Measurements from ENCODE around the gene CNTN5.
A peak's percentile ranks its signal among the peaks of the same experiment; 100 is the strongest.

CNTN5 gene

DNA sequence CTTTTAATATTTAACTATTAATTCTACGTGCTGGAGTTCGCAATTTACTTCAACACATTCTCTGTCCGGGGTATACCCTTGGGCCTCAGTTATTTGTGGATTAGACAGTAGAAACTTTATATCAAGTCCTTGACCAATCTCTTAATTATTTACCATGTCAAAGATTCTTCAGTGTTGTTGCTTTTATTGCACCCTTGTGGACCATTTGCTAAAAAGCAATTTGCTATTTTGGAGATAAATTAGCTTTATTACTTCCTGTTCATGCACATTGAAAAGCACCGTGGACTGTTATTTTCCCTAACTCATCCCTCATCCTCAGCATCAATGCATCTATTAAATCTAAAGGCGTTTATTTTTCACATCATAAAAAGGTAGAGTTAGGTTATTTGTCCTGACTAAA lies 609.9 kb downstream of the CNTN5 start:
- no peak for DNase-seq (ENCODE audit: low spot score)

DNA sequence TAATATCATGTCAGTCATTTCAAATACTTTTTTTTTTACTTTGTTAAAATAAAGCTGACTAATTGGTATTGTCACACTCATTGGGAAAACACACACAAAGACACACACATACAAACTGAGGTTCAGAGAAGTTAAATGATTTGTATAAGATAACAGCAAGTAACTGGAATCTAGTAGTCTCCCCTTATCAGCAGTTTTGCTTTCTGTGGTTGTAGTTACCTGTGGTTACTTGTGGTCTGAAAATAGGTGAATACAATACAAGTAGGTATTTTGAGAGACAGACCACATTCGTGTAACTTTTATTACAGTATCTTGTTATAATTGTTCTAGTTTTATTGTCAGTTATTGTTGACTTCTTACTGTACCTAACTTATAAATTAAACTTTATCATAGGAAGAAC lies 610.9 kb downstream of the CNTN5 start:
- DNase-seq (ENCODE audit: low spot score), result no peak

DNA sequence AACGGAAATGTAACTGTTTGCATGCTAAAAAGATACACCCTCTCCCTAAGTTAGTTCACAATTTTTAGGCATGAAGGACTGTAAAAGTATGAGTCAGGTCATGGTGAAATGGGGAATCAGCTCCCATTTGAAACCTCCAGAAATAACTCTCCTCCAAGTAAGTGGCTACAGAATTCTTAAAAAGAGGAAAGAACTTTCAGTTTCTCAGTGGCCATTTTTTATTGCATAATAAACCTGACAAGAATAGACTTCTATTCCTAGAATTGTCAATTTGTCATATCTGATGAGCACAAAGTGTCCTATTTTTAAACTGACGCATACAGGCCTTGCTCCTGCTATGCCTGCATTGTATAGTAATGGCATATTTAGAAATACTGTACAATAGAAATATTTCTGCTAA lies 612.2 kb downstream of the CNTN5 start:
- no peak for DNase-seq (ENCODE audit: low spot score)

DNA sequence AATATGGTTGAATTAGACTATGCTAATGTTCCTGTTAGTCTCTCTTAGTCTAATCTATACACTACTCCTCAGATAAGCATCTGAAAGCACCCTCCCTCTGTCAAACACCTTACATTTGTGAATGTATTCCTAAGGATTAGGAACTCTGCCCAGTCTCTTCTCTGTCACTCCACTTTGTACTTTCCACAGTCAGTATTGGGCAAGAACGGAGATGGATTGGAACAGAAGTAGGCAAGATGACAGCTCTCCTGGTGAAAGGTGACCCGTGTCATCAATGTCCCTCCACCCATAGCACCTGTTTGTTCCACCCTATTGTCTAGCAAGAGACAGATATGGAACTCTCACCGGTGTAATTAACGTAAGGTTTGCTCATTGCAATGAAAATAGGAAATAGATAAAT lies 613.8 kb downstream of the CNTN5 start:
- DNase-seq (ENCODE audit: low spot score), result no peak

GRCh38 chr11:99638073-99638553 lies 617.4 kb downstream of the CNTN5 start:
- no peak for DNase-seq (ENCODE audit: low spot score)

DNA sequence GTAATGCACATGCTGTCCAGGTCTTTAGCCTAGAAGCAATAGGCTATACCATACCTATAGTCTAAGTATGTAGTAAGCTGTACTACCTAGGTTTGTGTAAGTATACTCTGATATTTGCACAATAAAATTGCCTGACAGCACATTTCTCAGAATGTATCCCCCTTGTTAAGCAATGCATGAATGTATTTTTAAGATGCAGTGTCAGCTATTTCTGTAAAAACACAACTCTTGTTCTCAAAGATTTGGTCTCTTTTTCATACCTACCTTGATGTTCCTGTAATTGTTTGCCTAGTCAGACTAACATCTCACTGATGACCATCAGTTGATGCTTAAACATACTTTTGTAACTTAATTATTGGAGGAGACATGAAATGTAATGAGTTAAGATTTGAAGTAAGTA lies 619.9 kb downstream of the CNTN5 start:
- no peak for DNase-seq (ENCODE audit: low spot score)

DNA sequence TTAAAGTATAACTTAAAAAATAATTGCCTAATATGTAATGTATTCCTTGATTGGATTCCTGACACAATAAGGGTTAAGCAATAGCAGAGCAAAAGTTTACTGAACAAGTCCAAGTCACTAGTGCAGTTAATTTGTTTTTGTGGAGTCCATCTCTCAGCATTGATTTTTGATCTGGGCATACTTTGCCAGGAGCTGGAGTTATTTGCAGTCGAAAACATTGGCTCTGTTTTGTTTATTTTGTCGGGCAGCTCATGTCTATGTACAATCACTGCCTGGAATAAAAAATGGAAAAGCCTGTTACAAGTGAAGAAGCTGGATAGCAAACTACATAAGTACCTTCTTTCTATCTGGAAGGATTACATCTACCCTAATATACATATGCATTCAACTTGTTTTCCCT lies 625.2 kb downstream of the CNTN5 start:
- no peak for DNase-seq (ENCODE audit: low spot score)

DNA sequence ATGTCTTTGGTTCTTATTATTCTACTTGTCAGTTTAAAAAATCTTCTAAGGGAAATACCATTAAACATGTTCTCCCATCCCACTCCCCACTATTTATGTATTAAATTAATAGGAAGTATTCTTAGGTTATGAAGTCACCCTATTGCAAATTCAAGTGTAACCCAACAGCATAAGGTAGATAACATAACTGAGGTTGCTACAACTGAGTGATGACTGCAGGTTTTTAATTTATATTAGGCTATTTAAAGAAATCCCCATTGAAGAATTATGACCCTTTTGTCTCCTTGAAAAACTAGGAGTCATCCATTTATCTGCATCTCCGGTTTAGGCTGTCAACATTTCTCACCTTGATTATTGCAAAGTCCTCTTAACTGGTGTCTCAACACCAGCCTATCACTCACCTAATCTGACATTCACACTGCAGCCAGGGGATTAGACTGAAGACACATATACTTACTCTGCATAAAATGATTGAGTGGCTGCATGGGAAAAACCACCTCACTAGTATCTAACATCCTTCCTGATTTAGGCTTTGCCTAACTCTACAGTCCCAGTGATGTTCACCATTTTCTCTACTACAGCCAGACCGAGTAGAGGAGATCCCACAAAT lies 649.4 kb downstream of the CNTN5 start:
- DNase-seq (ENCODE audit: low spot score), result no peak

- DNase-seq (ENCODE audit: low spot score), result no peak
Measured at GRCh38 chr11:99671808-99672409, 651.2 kb downstream of the CNTN5 start.

DNA sequence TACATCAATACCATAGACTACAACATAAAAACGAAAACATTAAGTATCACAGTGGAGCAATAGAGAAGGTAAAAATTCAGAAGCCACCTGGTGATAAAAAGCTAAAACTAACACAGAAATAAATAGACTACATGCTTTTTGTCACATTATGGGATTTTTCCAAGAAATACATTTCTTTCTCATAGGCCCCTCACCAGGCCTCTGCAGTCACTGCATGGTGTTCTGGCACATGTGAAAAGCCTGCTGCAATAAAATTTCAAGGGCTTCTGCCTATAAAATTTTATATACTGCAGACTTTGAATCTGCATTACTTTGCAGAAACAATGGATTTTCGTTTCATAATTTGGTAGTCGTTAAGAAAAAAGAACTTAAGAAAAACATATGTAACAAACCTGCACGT lies 655.5 kb downstream of the CNTN5 start:
- no peak for DNase-seq (ENCODE audit: low spot score)

DNA sequence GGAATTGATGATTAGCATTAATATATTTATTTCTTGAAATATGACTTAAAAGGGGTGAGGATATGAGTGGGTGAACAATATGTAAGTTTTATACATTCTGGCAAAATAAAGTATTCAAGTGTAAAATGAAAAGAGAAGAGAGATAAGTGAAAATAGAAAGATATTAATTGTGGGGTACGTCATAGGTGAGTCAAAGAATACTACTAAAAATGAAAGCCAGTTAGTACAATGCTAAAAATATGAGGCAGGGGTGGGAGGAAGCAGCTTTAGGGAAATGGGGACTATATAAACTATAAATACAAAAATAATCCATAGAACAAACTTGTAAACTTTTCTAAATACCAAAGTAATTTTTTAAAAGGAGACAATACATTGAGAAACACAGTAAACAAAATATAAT lies 661.4 kb downstream of the CNTN5 start:
- DNase-seq (ENCODE audit: low spot score), result no peak

DNA sequence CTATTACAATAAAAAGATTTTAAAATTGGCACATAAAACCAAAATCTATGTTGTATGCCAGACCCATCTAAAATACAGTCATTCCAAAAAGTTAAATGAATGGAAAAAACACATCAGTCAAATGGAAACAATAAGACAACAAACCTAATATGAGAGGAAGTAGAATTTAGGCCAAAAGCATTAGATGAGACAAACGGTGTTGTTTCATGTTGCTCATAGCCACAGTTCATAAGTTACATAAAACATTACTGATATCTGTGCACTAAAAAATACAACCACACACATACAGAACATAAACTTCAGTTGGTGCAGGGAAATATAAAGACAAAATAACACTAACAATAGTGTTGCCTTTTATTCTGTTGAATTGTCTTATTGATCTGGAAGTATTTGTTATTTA lies 661.9 kb downstream of the CNTN5 start:
- DNase-seq (ENCODE audit: low spot score), result no peak

DNA sequence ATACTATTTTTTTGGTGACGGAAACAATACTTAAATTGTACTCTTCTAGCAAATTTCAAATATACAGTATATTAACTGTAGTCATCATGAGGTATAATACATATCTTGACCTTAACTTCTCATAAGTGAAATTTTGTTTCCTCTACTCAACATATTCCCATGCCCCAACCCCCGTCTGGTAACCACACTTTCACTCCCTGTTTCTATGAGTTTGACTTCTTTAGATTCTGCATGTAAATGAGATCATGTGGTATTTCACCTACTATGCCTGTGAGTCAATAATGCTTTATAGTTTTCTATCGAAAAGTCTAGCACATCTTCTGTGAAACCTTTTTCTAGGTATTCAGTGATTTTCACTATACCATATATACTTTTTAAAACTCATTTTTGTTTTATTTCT lies 663.2 kb downstream of the CNTN5 start:
- DNase-seq (ENCODE audit: low spot score), result no peak

GRCh38 chr11:99686838-99687237 lies 666.1 kb downstream of the CNTN5 start:
- no peak for DNase-seq (ENCODE audit: low spot score)

DNA sequence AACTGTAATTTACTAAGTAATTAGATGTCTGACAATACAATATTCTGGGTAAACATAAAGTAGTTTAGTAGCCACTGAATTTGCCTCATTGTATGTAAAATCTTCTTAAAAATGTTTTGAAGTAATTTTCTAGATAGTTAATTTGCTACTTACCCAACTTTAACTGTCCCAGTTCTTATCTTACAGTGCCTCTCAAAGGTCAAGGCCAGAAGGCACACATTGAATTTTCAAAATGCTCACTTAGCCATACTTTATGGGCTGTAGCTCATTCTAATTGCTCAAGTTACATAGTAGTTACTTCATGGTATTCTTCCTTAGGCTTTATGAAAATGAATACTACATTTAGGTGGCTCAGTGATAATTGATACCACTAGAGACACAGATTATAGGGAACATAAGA lies 666.6 kb downstream of the CNTN5 start:
- no peak for DNase-seq (ENCODE audit: low spot score)

DNA sequence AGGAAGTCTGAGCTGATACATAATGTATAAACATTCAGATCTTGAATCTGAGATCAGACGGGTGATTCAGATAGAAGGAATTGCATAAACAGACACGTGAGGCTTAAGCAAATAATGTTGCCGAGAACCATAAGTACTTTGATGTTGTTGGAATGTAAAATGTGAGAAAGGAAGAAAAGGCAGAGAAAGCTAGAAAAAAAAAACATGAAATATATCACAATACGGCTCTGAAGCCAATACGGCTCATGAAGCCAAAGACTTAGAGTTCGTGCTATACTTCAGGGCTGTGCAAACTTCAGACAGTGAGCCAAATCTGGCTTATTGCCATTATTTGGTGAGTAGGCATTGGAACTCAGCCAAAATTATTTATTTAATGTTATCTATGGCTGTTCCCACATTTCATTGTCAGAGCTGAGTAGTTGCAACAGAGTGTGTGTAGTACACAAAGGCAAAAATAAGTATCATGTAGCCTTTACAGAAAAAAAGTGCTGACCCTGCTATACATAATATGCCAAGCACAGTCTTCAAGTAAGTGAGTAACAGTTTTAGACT lies 673.3 kb downstream of the CNTN5 start:
- DNase-seq (ENCODE audit: low spot score), result no peak

DNA sequence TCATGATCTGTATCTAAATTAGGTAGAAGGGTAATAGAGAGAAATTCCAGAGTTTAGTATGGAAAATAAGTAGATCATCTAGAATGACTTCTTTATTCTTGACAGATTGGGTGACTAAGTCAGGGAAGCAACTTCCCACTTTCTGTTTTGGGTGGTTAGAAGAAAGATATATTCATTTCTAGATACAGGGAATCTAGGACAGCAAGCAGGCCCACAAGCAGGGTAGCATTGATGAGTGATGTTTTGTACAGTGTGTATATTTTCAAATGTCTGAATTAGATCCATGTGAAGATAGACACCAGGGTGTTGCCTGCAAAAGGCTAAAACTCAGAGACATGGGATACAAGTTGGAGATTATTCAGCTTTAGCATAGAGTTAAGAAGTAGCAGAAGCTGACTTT lies 674.4 kb downstream of the CNTN5 start:
- no peak for DNase-seq (ENCODE audit: low spot score)

GRCh38 chr11:99706848-99707247 lies 686.1 kb downstream of the CNTN5 start:
- DNase-seq (ENCODE audit: low spot score), result no peak

- no peak for DNase-seq (ENCODE audit: low spot score)
Measured at GRCh38 chr11:99708928-99709672, 688.4 kb downstream of the CNTN5 start.

- no peak for DNase-seq (ENCODE audit: low spot score)
Measured at GRCh38 chr11:99716302-99716701, 695.6 kb downstream of the CNTN5 start.

GRCh38 chr11:99718291-99718690 lies 697.5 kb downstream of the CNTN5 start:
- no peak for DNase-seq (ENCODE audit: low spot score)

GRCh38 chr11:99739464-99740089 lies 718.8 kb downstream of the CNTN5 start:
- peak; percentile 22 for DNase-seq (ENCODE audit: low spot score)

DNA sequence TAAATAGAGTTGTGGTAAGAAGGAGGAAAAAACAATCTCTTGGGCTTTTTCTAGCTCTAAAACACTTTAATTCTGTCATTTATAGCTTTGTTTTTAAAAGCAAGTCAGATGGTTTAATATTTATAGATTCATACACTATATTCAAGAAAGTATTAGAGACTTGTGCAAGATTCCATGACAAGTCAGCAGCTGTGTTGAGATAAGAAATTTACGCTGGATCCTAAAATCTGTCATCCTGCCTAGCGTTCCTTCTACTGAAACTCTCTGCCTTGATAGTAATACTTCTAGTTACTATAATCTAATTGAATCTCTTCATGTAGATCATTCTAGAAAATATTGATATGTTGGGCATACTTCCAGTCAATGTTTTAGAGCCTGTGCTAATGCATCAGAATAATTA lies 721.8 kb downstream of the CNTN5 start:
- DNase-seq (ENCODE audit: low spot score), result no peak

Data from Ammon's horn (tissue), 1 donor.